Measurements from ENCODE around the gene YAF2. TPM values are rescaled to one million over a fixed set of nuclear protein-coding genes. Genes with fewer than 3 reads are reported as not detected.

YAF2 gene
- total and polyA plus RNA-seq, 2 of the 13 experiments (the other 11 are each of a cell fraction or from before 2014, with no cell fraction given) = 8.4 to 11.7 TPM

DNA sequence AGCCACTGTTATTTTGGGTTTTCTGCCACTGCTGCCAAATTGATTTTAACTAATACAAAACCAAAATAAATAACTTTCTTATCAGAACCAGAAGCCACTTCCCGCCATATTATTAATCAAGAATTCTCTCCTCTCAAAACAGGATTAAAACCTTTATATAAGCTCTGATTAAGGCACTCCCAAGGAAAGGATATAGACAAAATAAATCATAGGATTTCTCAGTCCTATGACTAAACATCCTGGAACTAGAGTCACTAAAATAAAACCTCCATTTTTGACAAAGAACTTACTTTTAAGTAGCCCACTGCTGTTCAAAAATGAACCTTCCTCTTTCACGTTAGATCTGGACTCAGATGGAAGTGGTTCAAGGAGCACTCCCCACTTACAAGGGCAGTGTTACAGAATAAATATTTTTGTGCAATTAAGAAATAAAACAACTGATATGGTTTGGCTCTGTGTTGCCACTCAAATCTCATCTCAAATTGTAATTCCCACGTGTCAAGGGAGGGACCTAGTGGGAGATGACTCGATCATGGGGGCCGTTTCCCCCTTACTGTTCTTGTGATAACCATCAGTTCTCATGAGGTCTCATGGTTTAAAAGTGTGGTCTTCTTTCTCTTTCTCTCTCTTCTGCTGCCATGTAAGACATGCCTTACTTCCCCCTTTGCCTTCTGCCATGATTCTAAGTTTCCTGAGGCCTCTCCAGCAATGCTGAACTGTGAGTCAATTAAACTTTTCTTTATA, 119.7 kb downstream of the YAF2 start:
- no peak overlapping the region for H3K4me3 ChIP-seq (replicated peaks in 1 of 3; ENCODE audit: insufficient read depth in 1 of 3, low read depth in 2 of 3, low read length in 3 of 3)
- H3K9me3 ChIP-seq (ENCODE audit: low read length) = no peaks in the 10 kb centered on the region
- ChIA-PET CTCF (ENCODE audit: low intra/inter-chr PET ratio, low total read pairs) (no interaction called here), POLR2A (no interaction called here)
- in situ Hi-C loops (cut with HindIII; ENCODE audit: extremely low pct_ligation_motif_present, low pct_unique_long_range_greater_than_20kb) (no loop called here), intact Hi-C loops (cut with micrococcal nuclease; ENCODE audit: unreplicated experiment) (no loop called here)
- no peak overlapping the region for H2AFZ ChIP-seq (ENCODE audit: low read length)
- no peaks in the 10 kb centered on the region for H3K27me3 ChIP-seq (ENCODE audit: control insufficient read depth in 1 of 2, insufficient read depth in 2 of 2, low read length in 2 of 2)
- no TSS peak for BruUV-seq (replicated peaks)
- no peak for TF ChIP-seq STAG1 (CRISPR knock-in tag; IDR thresholded peaks at IDR 0.05)
- TF ChIP-seq HES4 (CRISPR knock-in tag; IDR thresholded peaks at IDR 0.05; ENCODE audit: borderline replicate concordance) = no peak
- TF ChIP-seq, protein P1, sequence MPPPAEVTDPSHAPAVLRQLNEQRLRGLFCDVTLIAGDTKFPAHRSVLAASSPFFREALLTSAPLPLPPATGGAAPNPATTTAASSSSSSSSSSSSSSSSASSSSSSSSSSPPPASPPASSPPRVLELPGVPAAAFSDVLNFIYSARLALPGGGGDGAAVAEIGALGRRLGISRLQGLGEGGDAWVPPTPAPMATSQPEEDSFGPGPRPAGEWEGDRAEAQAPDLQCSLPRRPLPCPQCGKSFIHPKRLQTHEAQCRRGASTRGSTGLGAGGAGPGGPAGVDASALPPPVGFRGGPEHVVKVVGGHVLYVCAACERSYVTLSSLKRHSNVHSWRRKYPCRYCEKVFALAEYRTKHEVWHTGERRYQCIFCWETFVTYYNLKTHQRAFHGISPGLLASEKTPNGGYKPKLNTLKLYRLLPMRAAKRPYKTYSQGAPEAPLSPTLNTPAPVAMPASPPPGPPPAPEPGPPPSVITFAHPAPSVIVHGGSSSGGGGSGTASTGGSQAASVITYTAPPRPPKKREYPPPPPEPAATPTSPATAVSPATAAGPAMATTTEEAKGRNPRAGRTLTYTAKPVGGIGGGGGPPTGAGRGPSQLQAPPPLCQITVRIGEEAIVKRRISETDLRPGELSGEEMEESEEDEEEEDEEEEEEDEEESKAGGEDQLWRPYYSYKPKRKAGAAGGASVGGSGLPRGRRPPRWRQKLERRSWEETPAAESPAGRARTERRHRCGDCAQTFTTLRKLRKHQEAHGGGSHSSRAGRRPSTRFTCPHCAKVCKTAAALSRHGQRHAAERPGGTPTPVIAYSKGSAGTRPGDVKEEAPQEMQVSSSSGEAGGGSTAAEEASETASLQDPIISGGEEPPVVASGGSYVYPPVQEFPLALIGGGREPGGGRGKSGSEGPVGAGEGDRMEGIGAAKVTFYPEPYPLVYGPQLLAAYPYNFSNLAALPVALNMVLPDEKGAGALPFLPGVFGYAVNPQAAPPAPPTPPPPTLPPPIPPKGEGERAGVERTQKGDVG (CRISPR knock-in tag; IDR thresholded peaks at IDR 0.05; ENCODE audit: borderline replicate concordance) = no peak
- no peak for TF ChIP-seq ZNF484 (CRISPR knock-in tag; IDR thresholded peaks at IDR 0.05; ENCODE audit: borderline replicate concordance, low read depth)
- TF ChIP-seq TBL1XR1 (IDR thresholded peaks at IDR 0.05; ENCODE audit: borderline replicate concordance, low read length, partially characterized antibody) = no peak
- TF ChIP-seq, protein P2, sequence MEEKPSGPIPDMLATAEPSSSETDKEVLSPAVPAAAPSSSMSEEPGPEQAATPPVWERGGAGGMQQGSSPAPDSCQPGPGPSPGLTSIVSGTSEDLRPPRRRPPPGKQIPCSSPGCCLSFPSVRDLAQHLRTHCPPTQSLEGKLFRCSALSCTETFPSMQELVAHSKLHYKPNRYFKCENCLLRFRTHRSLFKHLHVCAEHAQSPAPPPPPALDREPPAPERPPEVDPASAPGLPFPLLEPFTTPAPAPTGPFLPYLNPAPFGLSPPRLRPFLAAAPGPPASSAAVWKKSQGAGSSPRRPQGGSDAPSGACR (CRISPR knock-in tag; IDR thresholded peaks at IDR 0.05) = no peak
- TF ChIP-seq BCL6 (CRISPR knock-in tag; IDR thresholded peaks at IDR 0.05) = no peak
- TF ChIP-seq, protein P3, sequence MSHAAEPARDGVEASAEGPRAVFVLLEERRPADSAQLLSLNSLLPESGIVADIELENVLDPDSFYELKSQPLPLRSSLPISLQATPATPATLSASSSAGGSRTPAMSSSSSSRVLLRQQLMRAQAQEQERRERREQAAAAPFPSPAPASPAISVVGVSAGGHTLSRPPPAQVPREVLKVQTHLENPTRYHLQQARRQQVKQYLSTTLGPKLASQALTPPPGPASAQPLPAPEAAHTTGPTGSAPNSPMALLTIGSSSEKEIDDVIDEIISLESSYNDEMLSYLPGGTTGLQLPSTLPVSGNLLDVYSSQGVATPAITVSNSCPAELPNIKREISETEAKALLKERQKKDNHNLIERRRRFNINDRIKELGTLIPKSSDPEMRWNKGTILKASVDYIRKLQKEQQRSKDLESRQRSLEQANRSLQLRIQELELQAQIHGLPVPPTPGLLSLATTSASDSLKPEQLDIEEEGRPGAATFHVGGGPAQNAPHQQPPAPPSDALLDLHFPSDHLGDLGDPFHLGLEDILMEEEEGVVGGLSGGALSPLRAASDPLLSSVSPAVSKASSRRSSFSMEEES (CRISPR knock-in tag; IDR thresholded peaks at IDR 0.05) = no peak
- no peak for TF ChIP-seq STAT5B (CRISPR knock-in tag; IDR thresholded peaks at IDR 0.05)
- no peak for TF ChIP-seq NR2F2 (IDR thresholded peaks at IDR 0.05; ENCODE audit: borderline replicate concordance, low read depth)
- TF ChIP-seq, protein P4, sequence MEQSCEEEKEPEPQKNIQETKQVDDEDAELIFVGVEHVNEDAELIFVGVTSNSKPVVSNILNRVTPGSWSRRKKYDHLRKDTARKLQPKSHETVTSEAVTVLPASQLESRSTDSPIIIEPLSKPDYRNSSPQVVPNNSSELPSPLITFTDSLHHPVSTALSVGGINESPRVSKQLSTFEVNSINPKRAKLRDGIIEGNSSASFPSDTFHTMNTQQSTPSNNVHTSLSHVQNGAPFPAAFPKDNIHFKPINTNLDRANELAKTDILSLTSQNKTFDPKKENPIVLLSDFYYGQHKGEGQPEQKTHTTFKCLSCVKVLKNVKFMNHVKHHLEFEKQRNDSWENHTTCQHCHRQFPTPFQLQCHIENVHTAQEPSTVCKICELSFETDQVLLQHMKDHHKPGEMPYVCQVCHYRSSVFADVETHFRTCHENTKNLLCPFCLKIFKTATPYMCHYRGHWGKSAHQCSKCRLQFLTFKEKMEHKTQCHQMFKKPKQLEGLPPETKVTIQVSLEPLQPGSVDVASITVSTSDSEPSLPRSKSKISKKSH (CRISPR knock-in tag; IDR thresholded peaks at IDR 0.05; ENCODE audit: borderline replicate concordance) = no peak
- no peak for TF ChIP-seq ELF3 (CRISPR knock-in tag; IDR thresholded peaks at IDR 0.05)
- 95% methylated on average over 5 of the region's 5 CpGs for WGBS (ENCODE audit: low lambda C conversion rate)
- no peaks in the 10 kb centered on the region for H3K4me1 ChIP-seq (ENCODE audit: insufficient read depth, low read length)
- no peak overlapping the region for H3K27ac ChIP-seq (ENCODE audit: extremely low read length, insufficient read depth, low read length)
- H3K9ac ChIP-seq (ENCODE audit: insufficient read depth, low read depth, low read length) = no peak overlapping the region
- H4K20me1 ChIP-seq (ENCODE audit: insufficient read depth, low read length) = no peaks in the 10 kb centered on the region
- H3K79me2 ChIP-seq (ENCODE audit: insufficient read depth, low read length) = peaks cover 3% of the 10 kb centered on the region
- no peak for FAIRE-seq
- no peak for ATAC-seq
- peaks cover 0 to 10% of the 10 kb centered on the region in 2 experiments; a peak in 2 of 5 replicates for H3K36me3 ChIP-seq (replicated peaks in 1 of 2; ENCODE audit: control insufficient read depth in 1 of 2, insufficient read depth in 2 of 2, low read length in 2 of 2)
- no peak overlapping the region for H3K4me2 ChIP-seq (ENCODE audit: low read depth, low read length)
- no peak for DNase-seq (ENCODE audit: low spot score)

All from HepG2 (cell line).